NCI-H1694 treated with DMSO at 0.1 percent for 48 hours (cell line): ENCODE results near the gene EGFL7.

Experiments
- DNase-seq: peaks from one replicate; lab custom pipeline; 2025; lab: John Stamatoyannopoulos, UW

EGFL7 gene

GRCh38 chr9:136686794-136687711 is 24.3 kb downstream of the EGFL7 start, which contains the start of gene AGPAT2:
Gene AGPAT2 (minus strand): TSS chr9:136687457. CDS start chr9:136687357, 100 bp downstream.
- no peak for DNase-seq

- DNase-seq: no peak
Observed at GRCh38 chr9:136687721-136688223, 25.1 kb downstream of the EGFL7 start.

DNA sequence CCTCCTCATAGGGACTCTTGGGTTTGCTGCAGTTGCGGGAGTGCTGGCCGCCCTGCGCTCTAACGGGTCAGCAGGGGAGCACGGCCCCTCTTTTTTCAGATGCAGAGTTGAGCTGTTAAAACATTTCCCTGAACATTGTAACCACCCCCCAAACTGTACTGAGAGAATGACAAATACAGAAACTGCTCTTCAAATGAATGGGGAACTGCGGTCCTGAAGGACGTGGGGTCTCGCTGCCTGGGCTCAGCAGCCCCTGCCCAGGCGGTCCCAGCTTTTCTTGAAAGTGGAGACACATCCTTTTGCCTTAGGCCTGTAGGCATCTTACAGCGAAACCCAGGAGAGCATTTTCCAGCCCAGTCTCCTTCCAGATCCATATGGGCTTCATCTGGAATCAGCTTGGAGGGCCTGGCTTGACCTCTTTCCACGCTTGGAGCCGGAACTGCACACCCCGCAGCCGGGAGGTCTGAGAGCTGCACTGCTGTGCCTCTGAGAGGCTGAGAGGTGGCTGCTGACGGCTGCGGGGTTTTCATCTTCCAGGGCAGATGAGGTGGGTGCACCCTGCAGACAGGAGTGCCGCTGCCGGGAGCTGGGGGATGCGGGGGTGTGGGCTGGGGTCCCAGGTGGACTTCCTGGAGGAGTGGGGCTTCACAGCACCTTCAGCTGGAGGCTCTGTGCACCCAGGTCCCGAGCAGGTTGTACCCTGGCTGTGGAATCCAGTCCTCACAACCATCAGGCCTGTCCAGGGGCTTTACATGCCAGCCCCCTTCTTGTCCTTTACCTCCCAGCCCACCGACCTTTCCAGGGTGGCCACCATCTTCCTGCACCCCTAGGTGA is 25.8 kb downstream of the EGFL7 start:
- no peak for DNase-seq

DNA sequence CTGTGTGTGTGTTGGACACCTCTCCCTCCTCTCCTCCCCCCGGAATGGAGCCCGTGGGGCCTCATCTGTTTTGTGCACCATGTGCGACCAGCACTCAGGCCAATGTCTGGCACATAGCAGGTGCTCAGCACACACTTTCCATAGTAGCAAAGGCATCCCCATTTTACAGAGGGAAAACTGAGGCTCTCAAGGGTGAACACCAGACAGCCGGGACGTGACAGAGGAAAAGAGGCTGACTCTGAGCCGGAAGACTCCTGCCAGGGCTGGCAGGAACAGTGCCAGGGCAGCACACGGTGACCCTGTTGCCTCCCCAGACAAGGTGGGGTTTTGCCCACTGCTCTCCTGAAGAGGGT is 26.4 kb downstream of the EGFL7 start:
- DNase-seq: no peak

- DNase-seq: no peak
Observed at GRCh38 chr9:136690104-136690805, 27.5 kb downstream of the EGFL7 start.

DNA sequence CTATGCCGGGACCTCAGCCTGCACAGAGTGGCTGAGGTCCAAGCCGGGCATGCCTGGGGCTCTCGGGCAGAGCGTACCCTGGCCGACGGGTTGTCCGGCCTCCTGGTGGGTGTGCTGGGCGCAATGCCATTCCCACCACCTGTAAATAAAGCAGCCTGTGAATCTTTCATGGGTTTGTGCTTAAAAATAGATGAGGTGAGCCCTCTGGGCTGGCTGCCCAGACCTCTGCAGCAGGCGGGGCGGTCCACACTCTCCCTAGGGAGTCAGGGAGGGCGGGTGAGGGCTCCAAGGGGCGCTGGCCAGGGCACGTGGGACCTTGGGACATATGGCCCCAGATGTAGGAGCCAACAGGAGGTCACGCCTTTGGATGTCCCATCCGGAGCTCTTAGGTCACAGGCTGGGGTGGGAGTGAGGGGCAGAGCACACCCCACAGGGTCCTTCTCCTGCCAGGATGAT is 28.1 kb downstream of the EGFL7 start:
- DNase-seq: no peak

DNA sequence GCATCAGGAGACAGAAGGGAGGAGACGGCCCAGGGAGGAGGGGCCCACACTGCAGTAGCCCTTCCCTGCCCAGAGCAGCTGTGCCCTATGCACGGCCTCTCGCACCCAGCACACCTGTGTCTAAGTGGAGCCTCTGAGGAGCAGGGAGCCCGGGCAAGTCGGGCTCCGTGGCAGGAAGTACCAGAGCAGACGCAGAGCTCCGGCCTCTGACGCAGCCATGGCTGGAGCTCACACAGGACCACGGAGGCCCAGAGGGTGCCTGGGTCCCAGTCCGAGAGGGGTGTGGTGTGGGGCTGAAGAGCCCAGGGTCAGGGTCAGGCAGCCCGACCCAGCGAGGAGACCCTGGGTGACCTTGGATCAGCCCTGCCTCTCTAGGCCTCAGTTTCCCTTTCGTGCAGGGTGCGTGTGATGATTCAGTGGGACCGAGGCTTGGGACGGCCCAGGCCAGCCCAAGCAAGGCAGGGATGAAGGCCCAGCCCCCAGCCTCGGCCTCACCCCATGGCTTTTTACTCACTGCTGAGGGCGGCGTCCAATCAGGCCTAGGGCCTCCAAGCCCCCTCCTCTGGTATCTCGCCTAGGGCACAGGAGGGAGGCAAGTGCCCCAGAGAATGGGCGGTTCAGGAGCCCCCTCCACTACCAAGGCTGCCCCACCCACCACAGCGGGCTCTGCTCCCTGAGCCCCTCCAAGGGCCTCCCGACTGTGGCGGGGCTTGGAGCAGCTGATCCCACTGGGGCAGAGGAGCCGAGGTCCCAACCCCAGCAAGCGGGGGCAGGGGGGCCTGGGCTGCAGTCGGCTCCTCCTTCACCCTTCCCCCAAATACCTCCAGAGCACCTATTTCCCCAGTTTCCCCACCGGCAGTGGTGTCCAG is 28.8 kb downstream of the EGFL7 start:
- DNase-seq: no peak

GRCh38 chr9:136692185-136693134 is 29.7 kb downstream of the EGFL7 start:
- no peak for DNase-seq

DNA sequence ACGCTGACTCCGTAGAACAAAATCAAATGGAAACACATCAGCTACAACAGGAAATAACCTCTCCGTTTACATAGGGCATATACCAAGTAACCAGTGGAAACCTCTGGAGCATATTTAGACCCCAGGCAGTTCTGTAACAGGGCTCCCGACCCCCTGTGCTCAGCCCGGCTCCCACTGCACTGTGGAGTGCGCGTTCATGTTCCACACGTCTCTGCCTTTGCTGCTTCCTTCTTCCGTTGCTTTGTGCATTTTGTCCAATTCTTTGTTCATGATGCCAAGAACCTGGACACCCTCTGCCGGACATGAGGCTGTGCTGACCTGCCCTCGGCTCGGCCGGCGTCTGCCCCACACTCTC is 30.4 kb downstream of the EGFL7 start:
- no peak for DNase-seq

DNA sequence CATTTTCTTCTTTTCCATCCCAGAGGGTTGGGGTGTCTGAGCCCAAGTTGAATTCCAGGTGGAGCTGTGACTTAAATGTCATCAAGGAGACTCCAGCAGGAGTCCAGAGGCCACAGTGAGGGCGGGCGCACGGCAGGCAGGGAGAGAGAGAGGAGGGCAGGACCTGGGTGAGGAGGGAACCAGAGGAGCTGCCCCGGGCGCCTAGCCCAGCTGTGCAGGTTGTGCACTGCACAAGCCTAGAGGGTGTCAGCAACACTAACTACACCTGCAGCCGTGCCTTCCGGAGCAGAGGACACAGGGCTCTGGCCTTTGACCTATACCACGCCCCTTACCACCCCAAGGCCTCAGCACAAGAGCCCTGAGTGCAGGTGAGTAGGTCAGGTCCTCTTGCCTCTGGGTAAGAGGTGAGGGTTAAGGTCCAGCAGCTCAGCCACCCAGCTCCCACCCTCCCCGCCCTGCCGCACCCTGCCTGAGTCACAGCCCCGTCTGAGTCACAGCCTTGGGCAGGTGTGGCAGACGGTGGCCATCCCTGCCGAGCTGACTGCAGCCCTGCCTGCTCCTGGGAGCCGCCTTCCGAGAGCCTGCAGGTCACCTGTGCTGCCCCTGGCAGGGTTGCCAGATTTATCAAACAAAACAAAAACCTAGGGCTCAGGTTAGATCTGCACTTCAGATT is 30.9 kb downstream of the EGFL7 start:
- DNase-seq: no peak

DNA sequence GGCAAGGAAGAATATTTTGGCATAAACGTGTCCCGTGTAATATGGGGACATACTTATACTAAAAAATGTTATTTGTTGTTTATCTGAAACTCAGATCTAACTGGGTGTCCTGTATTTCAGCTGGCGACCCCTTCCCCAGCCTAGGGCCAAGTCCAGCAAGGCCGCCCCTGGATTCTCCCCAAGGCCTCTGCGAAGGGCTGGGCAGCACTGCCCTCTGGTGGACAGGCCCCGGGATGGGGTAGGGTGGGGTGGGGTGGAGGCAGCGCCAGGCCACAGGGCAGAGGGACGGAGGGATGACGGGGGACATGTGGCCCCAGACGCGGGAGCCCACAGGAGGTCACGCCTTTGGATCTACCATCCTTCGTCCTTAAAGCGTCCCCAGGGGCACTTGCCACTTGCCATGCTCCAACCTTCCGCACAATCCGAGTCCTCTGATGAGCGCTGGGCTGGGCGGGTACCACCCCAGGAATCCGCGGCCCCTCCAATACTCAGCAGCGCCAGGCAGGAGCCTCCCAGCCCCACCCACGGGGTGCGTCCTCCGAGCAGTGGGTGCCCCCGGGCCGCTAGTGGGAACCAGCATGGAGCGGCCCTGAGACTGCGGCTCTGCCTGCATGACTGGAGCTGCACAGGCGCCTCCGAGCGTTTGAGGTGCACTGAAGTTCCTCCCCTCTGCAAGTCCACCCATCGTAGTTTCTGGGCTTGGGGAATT is 31.6 kb downstream of the EGFL7 start:
- no peak for DNase-seq

GRCh38 chr9:136694872-136695247 is 32.1 kb downstream of the EGFL7 start:
- DNase-seq: no peak

GRCh38 chr9:136695435-136695895 is 32.7 kb downstream of the EGFL7 start:
- no peak for DNase-seq

GRCh38 chr9:136695955-136696354 is 33.2 kb downstream of the EGFL7 start:
- no peak for DNase-seq

- no peak for DNase-seq
Observed at GRCh38 chr9:136696502-136696901, 33.8 kb downstream of the EGFL7 start.

DNA sequence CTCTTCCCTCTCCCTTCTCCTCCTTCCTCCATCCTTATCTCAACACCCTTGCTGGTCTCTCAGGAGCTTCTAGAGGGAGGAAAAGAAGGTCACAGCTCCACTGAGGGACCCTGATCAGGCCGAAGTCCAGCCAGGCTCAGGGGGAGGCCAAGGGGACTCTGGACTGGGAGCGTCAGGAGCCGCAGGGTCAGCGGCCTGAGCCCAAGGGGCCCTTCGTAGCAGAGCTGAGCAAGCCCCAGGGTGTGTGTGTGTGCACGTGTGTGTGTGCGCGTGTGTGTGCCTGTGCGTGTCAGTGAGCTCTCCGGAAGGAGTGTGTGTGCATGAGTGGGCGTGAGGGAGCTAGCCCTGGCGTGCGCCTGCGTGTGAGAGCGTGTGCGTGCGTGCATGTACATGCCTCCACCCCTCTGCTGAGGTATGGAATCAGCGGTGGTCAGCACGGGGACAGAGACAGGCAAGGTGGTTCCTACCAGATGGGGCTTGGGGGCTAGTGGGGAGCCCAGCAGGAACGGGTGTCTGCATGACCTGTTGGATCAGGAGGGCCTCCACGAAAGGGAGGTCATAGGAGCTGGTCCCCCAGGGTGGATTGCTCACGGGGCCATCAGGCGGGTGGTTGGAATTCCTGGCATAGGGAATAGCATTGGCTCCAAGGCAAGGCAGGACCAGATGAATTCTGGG is 34.6 kb downstream of the EGFL7 start:
- no peak for DNase-seq

- DNase-seq: no peak
Observed at GRCh38 chr9:136697821-136698526, 35.3 kb downstream of the EGFL7 start.
